IMR-90 (cell line): ENCODE results near the gene ZFR. TPM values are rescaled to one million over a fixed set of nuclear protein-coding genes. Genes with fewer than 3 reads are reported as not detected.

Experiments
- ATAC-seq: fragments of 200-7000 bp; cut with Tn5 transposase; 2 replicates; pipeline ENCODE4 v1.9.1; 2020; ENCODE audit warnings: low read depth, mild to moderate bottlenecking, moderate library complexity
- BruUV-seq: library from RNA; stranded (reverse); fragments of 400-500 nt; replicated peaks from 2 replicates; lab custom pipeline; 2021; lab: Mats Ljungman, UMichigan
- CTCF ChIA-PET: fragments of 300-600 bp; formaldehyde crosslinking; extraction: SDS; loops from one replicate; lab custom pipeline; 2021; ENCODE audit warnings: antibody characterized with exemption; lab: Yijun Ruan, JAX
- POLR2A ChIA-PET: fragments of 300-600 bp; sonication (Branson Sonifier 250); formaldehyde crosslinking; loops from one replicate; lab custom pipeline; 2022; ENCODE audit warnings: antibody characterized with exemption; ENCODE audit not compliant: unreplicated experiment; lab: Charles Lee
- DNase-seq: peaks from one replicate; pipeline ENCODE4 v3.0.0; 2013
- H2AFZ ChIP-seq: replicated peaks from 2 replicates; pipeline ENCODE3; 2013; ENCODE audit warnings: low read length, mild to moderate bottlenecking; ENCODE audit not compliant: poor library complexity
- H2AK5ac ChIP-seq: 2 replicates; pipeline ENCODE4 v1.6.1; 2013; ENCODE audit warnings: low read depth, low read length, inconsistent platforms
- H2AK9ac ChIP-seq: replicated peaks from 2 replicates; pipeline ENCODE3; 2013; ENCODE audit warnings: mild to moderate bottlenecking, low read depth, low read length, moderate library complexity; ENCODE audit not compliant: poor library complexity
- H2BK120ac ChIP-seq: 2 replicates; pipeline ENCODE4 v1.6.1; 2013; ENCODE audit warnings: low read depth, low read length, inconsistent platforms
- H2BK15ac ChIP-seq: 3 replicates; pipeline ENCODE4 v1.6.1; 2013; ENCODE audit warnings: low read depth, low read length, inconsistent platforms
- H2BK20ac ChIP-seq: 2 replicates; pipeline ENCODE4 v1.6.1; 2013; ENCODE audit warnings: low read depth, mild to moderate bottlenecking, inconsistent platforms, low read length, moderate library complexity
- H2BK5ac ChIP-seq: 2 replicates; pipeline ENCODE4 v1.6.1; 2013; ENCODE audit warnings: mild to moderate bottlenecking, low read depth, low read length, inconsistent platforms; ENCODE audit not compliant: poor library complexity, severe bottlenecking
- H3K14ac ChIP-seq: replicated peaks from 2 replicates; pipeline ENCODE4 v1.6.1; 2013; ENCODE audit warnings: low read depth, low read length, inconsistent platforms
- H3K18ac ChIP-seq: 2 replicates; pipeline ENCODE4 v1.6.1; 2013; ENCODE audit warnings: low read depth, low read length, control low read depth
- H3K23ac ChIP-seq: 2 replicates; pipeline ENCODE4 v1.6.1; 2013; ENCODE audit warnings: low read depth, low read length, inconsistent platforms
- H3K27ac ChIP-seq: 2 replicates; pipeline ENCODE4 v1.5.1; 2013; ENCODE audit warnings: mild to moderate bottlenecking, control low read depth, low read length; ENCODE audit not compliant: insufficient read depth
- H3K27me3 ChIP-seq: 2 replicates; pipeline ENCODE4 v1.6.1; 2013; ENCODE audit warnings: low read length; ENCODE audit not compliant: control insufficient read depth, insufficient read depth
- H3K36me3 ChIP-seq: 2 replicates; pipeline ENCODE4 v1.6.1; 2013; ENCODE audit warnings: low read length, mixed read lengths; ENCODE audit not compliant: control insufficient read depth, insufficient read depth
- H3K4ac ChIP-seq: 2 replicates; pipeline ENCODE4 v1.6.1; 2013; ENCODE audit warnings: low read depth, low read length, inconsistent platforms
- H3K4me1 ChIP-seq: 2 replicates; pipeline ENCODE4 v1.6.1; 2013; ENCODE audit warnings: low read length, mixed read lengths; ENCODE audit not compliant: control insufficient read depth, insufficient read depth
- H3K4me2 ChIP-seq: 2 replicates; pipeline ENCODE4 v1.6.1; 2013; ENCODE audit warnings: low read depth, mild to moderate bottlenecking, control low read depth, low read length, moderate library complexity
- H3K4me3 ChIP-seq: 2 replicates; pipeline ENCODE4 v1.5.1; 2013; ENCODE audit warnings: low read depth, mild to moderate bottlenecking, control low read depth, low read length, moderate library complexity; ENCODE audit not compliant: insufficient read depth
- H3K56ac ChIP-seq: 2 replicates; pipeline ENCODE4 v1.6.1; 2013; ENCODE audit warnings: low read length, inconsistent platforms; ENCODE audit not compliant: insufficient read depth; ENCODE audit errors: extremely low read depth
- H3K79me1 ChIP-seq, 2 experiments: 2 replicates each; pipeline ENCODE4 v1.6.1; 2013; ENCODE audit warnings: low read length in 2 of 2, inconsistent platforms in 1 of 2, low read depth in 1 of 2
- H3K9ac ChIP-seq: 2 replicates; pipeline ENCODE4 v1.6.1; 2013; ENCODE audit warnings: low read depth, low read length, control low read depth
- H3K9me1 ChIP-seq: 2 replicates; pipeline ENCODE4 v1.6.1; 2013; ENCODE audit warnings: low read length, inconsistent platforms; ENCODE audit not compliant: insufficient read depth
- H3K9me3 ChIP-seq: 2 replicates; pipeline ENCODE4 v1.6.1; 2013; ENCODE audit warnings: low read length; ENCODE audit not compliant: control insufficient read depth, insufficient read depth
- H4K20me1 ChIP-seq: 2 replicates; pipeline ENCODE4 v1.6.1; 2013; ENCODE audit warnings: low read length, inconsistent platforms; ENCODE audit not compliant: insufficient read depth
- H4K5ac ChIP-seq: 2 replicates; pipeline ENCODE4 v1.6.1; 2013; ENCODE audit warnings: mild to moderate bottlenecking, low read depth, low read length, control low read depth
- H4K8ac ChIP-seq, 2 experiments: 2 replicates each; pipeline ENCODE4 v1.6.1; 2013; ENCODE audit warnings: low read depth in 2 of 2, low read length in 2 of 2, control low read depth in 1 of 2, inconsistent platforms in 1 of 2
- H4K91ac ChIP-seq: 2 replicates; pipeline ENCODE4 v1.6.1; 2013; ENCODE audit warnings: low read depth, low read length, inconsistent platforms; ENCODE audit not compliant: insufficient read depth
- CEBPB ChIP-seq: IDR thresholded peaks from 2 replicates; pipeline ENCODE4 v1.6.1; 2012; ENCODE audit warnings: low read depth, low read length, improper control_type of control experiment
- ELK1 ChIP-seq: fragments of 150-350 bp; IDR thresholded peaks from 2 replicates; pipeline ENCODE4 v1.6.1; 2016; ENCODE audit warnings: low read depth, mild to moderate bottlenecking, low read length, moderate library complexity, borderline replicate concordance
- FOS ChIP-seq: fragments of 150-350 bp; IDR thresholded peaks from 2 replicates; pipeline ENCODE4 v1.6.1; 2016; ENCODE audit warnings: low read depth, low read length
- MAFK ChIP-seq: IDR thresholded peaks from 2 replicates; pipeline ENCODE4 v1.6.1; 2012; ENCODE audit warnings: low read depth, low read length, improper control_type of control experiment
- MXI1 ChIP-seq: IDR thresholded peaks from 2 replicates; pipeline ENCODE4 v1.6.1; 2012; ENCODE audit warnings: low read depth, mild to moderate bottlenecking, low read length, moderate library complexity, borderline replicate concordance
- RAD21 ChIP-seq: IDR thresholded peaks from 2 replicates; pipeline ENCODE4 v1.6.1; 2012; ENCODE audit warnings: low read length, improper control_type of control experiment
- RCOR1 ChIP-seq: IDR thresholded peaks from 2 replicates; pipeline ENCODE4 v1.6.1; 2012; ENCODE audit warnings: mild to moderate bottlenecking, low read length, improper control_type of control experiment; ENCODE audit not compliant: insufficient replicate concordance
- USF2 ChIP-seq: fragments of 150-350 bp; IDR thresholded peaks from 2 replicates; pipeline ENCODE4 v1.6.1; 2017; ENCODE audit warnings: mild to moderate bottlenecking, antibody characterized with exemption, low read length, low read depth
- WGBS, 2 experiments: methylation state at CpG; one replicate each; pipeline versions ENCODE4 v1.1.5 to v1.1.7; 2013; ENCODE audit warnings: missing lambda C conversion rate in 2 of 2; ENCODE audit not compliant: insufficient read length in 1 of 2; ENCODE audit errors: extremely low coverage in 2 of 2; 5-methylcytosine and 5-hydroxymethylcytosine counted together
- dilution Hi-C: fragments of 300-500 bp; cut with HindIII; formaldehyde crosslinking; loops from one replicate; pipeline ENCODE4 v1.14.3; 2018; ENCODE audit warnings: low sequenced_read_pairs; ENCODE audit not compliant: unreplicated experiment
- in situ Hi-C: fragments of 300-500 bp; cut with MboI; formaldehyde crosslinking; loops from 3 replicates; pipeline ENCODE4 v1.14.3; 2019; ENCODE audit warnings: low sequenced_read_pairs, inconsistent platforms, mixed read lengths
- intact Hi-C: fragments of 100-400 bp; cut with micrococcal nuclease; formaldehyde crosslinking; loops from 2 replicates; pipeline ENCODE4 v1.10.0; 2022
- polyA plus RNA-seq, 3 experiments: library from polyadenylated mRNA; depleted of rRNA; stranded (reverse); fragments of >200 nt; gene quantifications; 2 replicates each; pipeline ENCODE4 v1.2.3, GENCODE V29; 2012; ENCODE audit warnings: low replicate concordance in 1 of 3
- total RNA-seq: library from RNA; depleted of rRNA; stranded (reverse); fragments of >200 nt; gene quantifications from 2 replicates; pipeline ENCODE4 v1.2.3, GENCODE V29; 2012

Gene ZFR
- total and polyA plus RNA-seq, 2 of the 4 experiments (the other 2 are of a cell fraction), result 30.4 to 81.4 TPM

GRCh38 chr5:32390819-32391591, 53.5 kb downstream of the ZFR start:
- H3K36me3 ChIP-seq, result peaks cover 30% of the 10 kb centered on the region
- peaks cover 10% of the 10 kb centered on the region for H3K4me1 ChIP-seq
- H3K4me2 ChIP-seq, result peak overlapping the region; percentile 65; the same call in 1 of the 2 replicates
- H3K27ac ChIP-seq, result peak overlapping the region; percentile 19; the same call in 1 of the 2 replicates
- no peak overlapping the region for H3K56ac ChIP-seq
- peak overlapping the region; percentile 31; the same call in 1 of the 2 replicates for H3K23ac ChIP-seq
- no peak overlapping the region for H3K9ac ChIP-seq
- H2BK5ac ChIP-seq, result peak overlapping the region; percentile 80
- no peak overlapping the region for H3K18ac ChIP-seq
- H4K20me1 ChIP-seq, result peaks cover 8% of the 10 kb centered on the region; the same call in 1 of the 2 replicates
- H4K91ac ChIP-seq, result no peak overlapping the region; the same call in 1 of the 2 replicates
- dilution Hi-C loops, result no loop called here
- peak; percentile 91 for ATAC-seq
- BruUV-seq, result no TSS peak
- 0 out of 2 replicates have a peak overlapping the region, but pooled peaks have one; percentile 21 for H2BK120ac ChIP-seq
- H4K5ac ChIP-seq, result no peak overlapping the region
- in situ Hi-C loops, result no loop called here
- H4K8ac ChIP-seq, result peak overlapping the region in 1 of 2 experiments; percentile 7; a peak in 1 of 4 replicates
- H3K27me3 ChIP-seq, result no peaks in the 10 kb centered on the region
- peak overlapping the region; percentile 8; the same call in 1 of the 2 replicates for H2BK20ac ChIP-seq
- peak; percentile 95 for DNase-seq
- H2AK9ac ChIP-seq, result no peak overlapping the region
- ChIA-PET CTCF (interaction anchor here (0.6 kb wide), 1 partner anchor 17 kb away, joined by 3 read pairs; no protein-coding TSS in a partner anchor), POLR2A (no interaction called here)
- no peak overlapping the region for H3K4me3 ChIP-seq
- TF ChIP-seq ELK1 (no peak), MXI1 (peak; percentile 64; the same call in 1 of the 2 replicates), RCOR1 (no peak), CEBPB (peak; percentile 100), RAD21 (no peak), USF2 (no peak), MAFK (no peak), FOS (peak; percentile 83)
- H3K4ac ChIP-seq, result peak overlapping the region; percentile 43; the same call in 1 of the 2 replicates
- intact Hi-C loops, result loop anchor here (5.0 kb wide), 1 partner anchor 206 kb away; no protein-coding TSS in a partner anchor
- no peak overlapping the region for H2AFZ ChIP-seq
- H3K9me1 ChIP-seq, result peaks cover 12% of the 10 kb centered on the region
- H3K79me1 ChIP-seq, result peaks cover 3 to 40% of the 10 kb centered on the region in 2 experiments; a peak in 2 of 4 replicates
- H3K9me3 ChIP-seq, result no peaks in the 10 kb centered on the region
- peak overlapping the region; percentile 80; the same call in 1 of the 2 replicates for H2AK5ac ChIP-seq
- H2BK15ac ChIP-seq, result no peak overlapping the region
- peak overlapping the region; percentile 18; the same call in 1 of the 2 replicates for H3K14ac ChIP-seq
- 100% methylated on average over 1 of the region's 10 CpGs; no CpG with 5 or more reads in 1 of the 2 experiments for WGBS, 2 experiments
